Transverse colon (tissue), 4 donors: ENCODE data around the gene ZNF546. TPM values are rescaled to one million over a fixed set of nuclear protein-coding genes. Genes with fewer than 3 reads are reported as not detected.

Experiments
- DNase-seq: peaks from one replicate; pipeline ENCODE4 v3.0.0-alpha.2; 2019
- H3K27ac ChIP-seq, 4 donors: fragments of 200-600 bp; sonication (generic); 2 replicates each; pipeline ENCODE4 v1.5.1; 2016 to 2018; ENCODE audit warnings: inconsistent platforms in 4 of 4
- H3K27me3 ChIP-seq: fragments of 200-600 bp; sonication (generic); 2 replicates; pipeline ENCODE4 v1.5.1; 2017; ENCODE audit warnings: inconsistent platforms
- H3K36me3 ChIP-seq, 4 donors: fragments of 200-600 bp; sonication (generic); 2 replicates each; pipeline ENCODE4 v1.5.1; 2017 to 2019; ENCODE audit warnings: inconsistent platforms in 4 of 4
- H3K4me1 ChIP-seq, 4 donors: fragments of 200-600 bp; sonication (generic); 2 replicates each; pipeline ENCODE4 v1.5.1; 2017 to 2020; ENCODE audit warnings: inconsistent platforms in 4 of 4
- H3K4me3 ChIP-seq, 4 donors: fragments of 200-600 bp; sonication (generic); 1 replicate in 1 of 4; 2 replicates in 3 of 4; pipeline versions ENCODE4 v1.5.1 to v1.6.1; 2017 to 2019; ENCODE audit warnings: inconsistent platforms in 4 of 4
- H3K9me3 ChIP-seq, 2 donors: fragments of 200-600 bp; sonication (generic); 2 replicates each; pipeline ENCODE4 v1.5.1; 2017 to 2019; ENCODE audit warnings: inconsistent platforms in 2 of 2
- EP300 ChIP-seq: sonication (generic); formaldehyde crosslinking; IDR thresholded peaks from one replicate; pipeline ENCODE4 v1.6.1; 2017; ENCODE audit warnings: antibody characterized with exemption, low read depth
- POLR2A ChIP-seq: fragments of 450-650 bp; IDR thresholded peaks from one replicate; pipeline ENCODE4 v1.6.1; 2016; ENCODE audit warnings: antibody characterized with exemption, mild to moderate bottlenecking, moderate library complexity
- POLR2AphosphoS5 ChIP-seq, 3 donors: sonication (generic); formaldehyde crosslinking; IDR thresholded peaks; one replicate each; pipeline ENCODE4 v1.6.1; 2016; ENCODE audit warnings: antibody characterized with exemption in 3 of 3
- WGBS, 2 donors: methylation state at CpG; one replicate each; pipeline ENCODE4 v1.1.5; 2018; ENCODE audit warnings: low coverage in 1 of 2; 5-methylcytosine and 5-hydroxymethylcytosine counted together
- in situ Hi-C, 4 donors: fragments of 200-750 bp; cut with MboI; loops; one replicate each; pipeline versions ENCODE4 v1.15.0 to v1.15.1; 2017; ENCODE audit warnings: low sequenced_read_pairs in 3 of 4, low pct_ligation_motif_present in 1 of 4, low pct_unique_long_range_greater_than_20kb in 1 of 4
- intact Hi-C: fragments of 100-400 bp; cut with DNase I; formaldehyde crosslinking; loops from one replicate; pipeline ENCODE4 v1.15.1; 2023; ENCODE audit warnings: low total_unique reads
- total RNA-seq, 4 donors: library from RNA; depleted of rRNA; stranded (reverse); fragments of >200 nt; gene quantifications; one replicate each; pipeline ENCODE4 v1.1.0, GENCODE V29; 2016
- TF ChIP-seq, protein P1 (sequence below), 5 experiments: fragments of 200-600 bp in 3 of 5; fragments of 450-650 bp in 2 of 5; sonication (generic) in 3 of 5; IDR thresholded peaks; 1 replicate in 2 of 5; 2 replicates in 3 of 5; pipeline ENCODE4 v1.5.1; 2016 to 2017; ENCODE audit warnings: antibody characterized with exemption in 5 of 5, inconsistent platforms in 3 of 5, mild to moderate bottlenecking in 2 of 5, moderate library complexity in 1 of 5

Gene ZNF546
- total RNA-seq, result 1 to 10 TPM in 3 of 4 donors, under 1 TPM in 1; 0.60 to 8.1 (median 2.4) TPM

DNA sequence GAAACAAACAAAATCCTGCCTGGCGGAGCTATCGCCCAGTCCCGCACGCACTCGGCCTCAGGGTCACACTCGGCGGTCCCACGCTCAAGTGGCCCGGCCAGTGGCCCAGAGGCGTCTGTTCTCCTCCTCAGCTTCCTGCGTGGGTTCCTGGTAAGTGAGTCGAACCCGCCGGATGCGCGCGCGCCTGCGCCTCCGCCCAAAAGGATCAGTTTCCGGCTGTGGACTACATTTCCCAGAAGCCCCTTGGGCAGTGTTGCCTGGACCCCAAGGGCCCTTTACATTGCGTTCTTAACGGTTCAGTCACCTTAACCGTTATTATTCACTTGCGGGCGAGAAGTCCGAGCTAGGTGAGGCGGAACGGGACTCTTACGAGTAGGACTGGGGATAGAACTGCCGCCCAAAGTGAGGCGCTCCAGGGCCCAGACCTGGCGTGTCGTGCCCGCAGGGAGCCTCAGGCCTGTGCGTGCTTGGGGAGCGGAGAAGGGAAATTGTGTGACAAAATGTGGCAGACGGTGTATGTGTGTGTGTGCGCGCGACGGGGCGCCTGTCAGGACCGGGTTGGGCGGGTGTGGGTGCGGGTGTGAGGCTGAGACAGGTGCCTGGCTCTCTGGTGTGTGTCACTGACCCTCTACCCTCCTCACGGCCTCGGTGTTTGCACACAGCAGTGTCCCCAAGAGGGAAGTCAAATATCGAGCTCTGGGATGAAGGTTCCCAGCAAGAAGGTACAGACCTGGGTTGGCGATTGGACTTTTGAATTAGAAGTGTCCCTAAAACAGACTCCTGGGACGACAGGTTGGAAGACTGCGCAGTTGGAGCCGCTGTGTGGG lies at the start of gene ZNF546:
Gene ZNF546 (plus strand): TSS at position 250 of the 827 bp plus-strand sequence. CDS start 1,267 bp downstream, outside the sequence.
- in situ Hi-C loops, result no loop called here
- peaks cover 10 to 16% (median 12%) of the 10 kb centered on the region in 4 donors for H3K4me1 ChIP-seq
- TF ChIP-seq POLR2A (peak; percentile 85), EP300 (no peak), POLR2AphosphoS5 (IDR thresholded peaks at IDR 0.05) (peak; percentile 94 to 96 (median 95))
- TF ChIP-seq, protein P1, sequence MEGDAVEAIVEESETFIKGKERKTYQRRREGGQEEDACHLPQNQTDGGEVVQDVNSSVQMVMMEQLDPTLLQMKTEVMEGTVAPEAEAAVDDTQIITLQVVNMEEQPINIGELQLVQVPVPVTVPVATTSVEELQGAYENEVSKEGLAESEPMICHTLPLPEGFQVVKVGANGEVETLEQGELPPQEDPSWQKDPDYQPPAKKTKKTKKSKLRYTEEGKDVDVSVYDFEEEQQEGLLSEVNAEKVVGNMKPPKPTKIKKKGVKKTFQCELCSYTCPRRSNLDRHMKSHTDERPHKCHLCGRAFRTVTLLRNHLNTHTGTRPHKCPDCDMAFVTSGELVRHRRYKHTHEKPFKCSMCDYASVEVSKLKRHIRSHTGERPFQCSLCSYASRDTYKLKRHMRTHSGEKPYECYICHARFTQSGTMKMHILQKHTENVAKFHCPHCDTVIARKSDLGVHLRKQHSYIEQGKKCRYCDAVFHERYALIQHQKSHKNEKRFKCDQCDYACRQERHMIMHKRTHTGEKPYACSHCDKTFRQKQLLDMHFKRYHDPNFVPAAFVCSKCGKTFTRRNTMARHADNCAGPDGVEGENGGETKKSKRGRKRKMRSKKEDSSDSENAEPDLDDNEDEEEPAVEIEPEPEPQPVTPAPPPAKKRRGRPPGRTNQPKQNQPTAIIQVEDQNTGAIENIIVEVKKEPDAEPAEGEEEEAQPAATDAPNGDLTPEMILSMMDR (IDR thresholded peaks at IDR 0.05), result no peak
- H3K9me3 ChIP-seq, result no peaks in the 10 kb centered on the region
- no peaks in the 10 kb centered on the region for H3K27me3 ChIP-seq
- peak within 1 kb of the TSS; percentile 45 to 70 (median 55) for H3K4me3 ChIP-seq
- H3K27ac ChIP-seq, result peak within 1 kb of the TSS; percentile 72 to 87 (median 85)
- H3K36me3 ChIP-seq, result no peaks in the 10 kb centered on the region
- WGBS, 2 donors, result 0 to 6% methylated on average over 5 to 53 of the region's 53 CpGs
- intact Hi-C loops, result loop anchor here (10.0 kb wide), 1 partner anchor 748 kb away; no protein-coding TSS in a partner anchor
- DNase-seq, result peak; percentile 93

- no peaks in the 10 kb centered on the region for H3K36me3 ChIP-seq
- H3K27ac ChIP-seq, result no peak overlapping the region
- intact Hi-C loops, result no loop called here
- in situ Hi-C loops, result no loop called here
- DNase-seq, result no peak
- TF ChIP-seq EP300, result no peak
- no peak for TF ChIP-seq POLR2AphosphoS5 (IDR thresholded peaks at IDR 0.05)
- no peak for TF ChIP-seq POLR2A
- TF ChIP-seq, protein P1 (IDR thresholded peaks at IDR 0.05), result no peak
- peaks cover 11% of the 10 kb centered on the region for H3K27me3 ChIP-seq
- H3K4me1 ChIP-seq, result peaks cover 0 to 35% (median 23%) of the 10 kb centered on the region in 4 donors
- H3K9me3 ChIP-seq, result no peaks in the 10 kb centered on the region
- 91 to 100% methylated on average over 2 of the region's 2 CpGs for WGBS, 2 donors
- no peak overlapping the region for H3K4me3 ChIP-seq
Observed at GRCh38 chr19:39949026-39949747, 47.7 kb upstream of the ZNF546 start.

DNA sequence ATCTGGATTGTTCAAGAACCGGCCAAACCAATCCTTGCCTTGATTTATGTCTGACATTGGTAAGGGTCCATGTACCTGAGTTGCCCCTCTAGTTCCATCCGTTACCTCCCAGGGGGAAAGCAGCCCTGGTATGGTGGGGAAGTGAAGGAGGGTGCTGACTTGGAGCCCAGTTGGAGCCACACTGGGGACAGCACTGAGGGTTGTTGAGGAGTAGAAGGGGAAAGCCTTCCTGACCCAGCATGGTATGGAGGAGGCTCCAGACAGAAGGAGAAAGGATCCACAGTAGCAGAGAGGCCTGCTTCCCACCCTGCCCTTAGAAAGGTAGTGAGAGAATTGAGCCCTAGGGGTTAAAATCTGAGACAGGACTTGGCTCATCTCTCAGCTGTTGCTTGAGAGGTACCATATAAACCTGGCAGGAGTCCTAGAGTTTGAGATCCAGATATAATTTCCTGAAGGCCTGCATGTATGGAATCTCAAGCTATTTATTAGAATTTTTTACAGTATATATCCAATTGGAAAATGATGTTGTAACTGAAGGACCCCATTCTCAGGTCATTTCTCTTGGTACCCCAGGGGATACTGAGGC lies 45.7 kb upstream of the ZNF546 start:
- peaks cover 0 to 15% (median 4%) of the 10 kb centered on the region in 4 donors for H3K4me1 ChIP-seq
- TF ChIP-seq EP300 (no peak), POLR2A (no peak), POLR2AphosphoS5 (IDR thresholded peaks at IDR 0.05) (no peak)
- TF ChIP-seq, protein P1 (IDR thresholded peaks at IDR 0.05), result no peak
- H3K9me3 ChIP-seq, result no peaks in the 10 kb centered on the region
- H3K36me3 ChIP-seq, result no peaks in the 10 kb centered on the region
- H3K4me3 ChIP-seq, result no peak overlapping the region
- peak overlapping the region in 1 of 4 donors; percentile 0 for H3K27ac ChIP-seq
- in situ Hi-C loops, result no loop called here
- WGBS, 2 donors, result 91 to 100% methylated on average over 1 to 2 of the region's 2 CpGs
- H3K27me3 ChIP-seq, result peaks cover 5% of the 10 kb centered on the region
- DNase-seq, result no peak
- intact Hi-C loops, result no loop called here

- in situ Hi-C loops (no loop called here), intact Hi-C loops (no loop called here)
- WGBS, 2 donors, result 40 to 44% methylated on average over 1 to 3 of the region's 3 CpGs
Observed at GRCh38 chr19:39951686-39952085, 45.2 kb upstream of the ZNF546 start.

More at GRCh38 chr19:39951686-39952085, 45.2 kb upstream of the ZNF546 start:
- H3K4me3 ChIP-seq, result no peak overlapping the region
- H3K36me3 ChIP-seq, result no peaks in the 10 kb centered on the region
- peak overlapping the region in 1 of 4 donors; percentile 0 for H3K27ac ChIP-seq
- H3K4me1 ChIP-seq, result peaks cover 0 to 12% (median 3%) of the 10 kb centered on the region in 4 donors
- H3K9me3 ChIP-seq, result no peaks in the 10 kb centered on the region
- no peak for DNase-seq
- H3K27me3 ChIP-seq, result peaks cover 5% of the 10 kb centered on the region
- TF ChIP-seq, protein P1 (IDR thresholded peaks at IDR 0.05), result no peak
- TF ChIP-seq POLR2A (no peak), POLR2AphosphoS5 (IDR thresholded peaks at IDR 0.05) (no peak), EP300 (no peak)
